Duodenal mucosa (tissue), 2 donors: ENCODE data around the gene KRTAP10-9.
"Not testable (repeated sequence)": the region's sequence is repeated elsewhere in the genome, so short reads cannot be mapped to it uniquely, and the experiment has no call there.

ENCODE experiments used
- H3K27ac ChIP-seq: one replicate; pipeline ENCODE4 v1.7.0; 2013; ENCODE audit warnings: low read depth, low read length
- H3K27me3 ChIP-seq, 2 donors: one replicate each; pipeline ENCODE4 v1.7.0; 2013; ENCODE audit warnings: low read length in 2 of 2, control low read depth in 1 of 2; ENCODE audit not compliant: insufficient read depth in 2 of 2, control insufficient read depth in 1 of 2
- H3K36me3 ChIP-seq, 2 donors: one replicate each; pipeline ENCODE4 v1.7.0; 2013; ENCODE audit warnings: low read length in 2 of 2, control low read depth in 1 of 2; ENCODE audit not compliant: insufficient read depth in 2 of 2, control insufficient read depth in 1 of 2
- H3K4me1 ChIP-seq, 2 donors: one replicate each; pipeline ENCODE4 v1.7.0; 2013; ENCODE audit warnings: low read length in 2 of 2, control low read depth in 1 of 2; ENCODE audit not compliant: insufficient read depth in 2 of 2, control insufficient read depth in 1 of 2
- H3K4me3 ChIP-seq, 2 donors: one replicate each; pipeline ENCODE4 v1.7.0; 2013; ENCODE audit warnings: low read length in 2 of 2, low read depth in 1 of 2
- H3K9ac ChIP-seq, 2 donors: one replicate each; pipeline ENCODE4 v1.7.0; 2013; ENCODE audit warnings: low read length in 2 of 2, low read depth in 1 of 2
- H3K9me3 ChIP-seq, 2 donors: one replicate each; pipeline ENCODE4 v1.7.0; 2013; ENCODE audit warnings: low read length in 2 of 2, control low read depth in 1 of 2; ENCODE audit not compliant: control insufficient read depth in 1 of 2

KRTAP10-9 gene

DNA sequence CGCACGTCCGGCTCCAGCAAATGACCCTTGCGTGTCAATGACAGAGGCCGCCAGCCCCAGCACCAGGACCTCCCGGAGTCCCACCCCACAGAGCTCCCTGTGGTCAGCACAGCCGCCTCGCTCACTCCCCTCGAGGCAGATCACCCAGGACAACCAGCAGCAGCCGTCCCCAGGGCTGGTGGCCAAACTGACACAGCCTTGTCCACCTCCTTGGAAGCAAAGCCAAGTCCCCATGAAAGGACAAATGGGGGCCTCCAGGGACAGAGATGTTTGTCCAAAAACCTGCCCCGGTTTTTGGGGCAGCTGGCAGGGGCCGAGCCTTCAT, 12.4 kb downstream of the KRTAP10-9 start:
- H3K27ac ChIP-seq = no peak overlapping the region
- H3K27me3 ChIP-seq = peaks cover 0 to 2% of the 10 kb centered on the region in 2 donors
- no peak overlapping the region for H3K9ac ChIP-seq

DNA sequence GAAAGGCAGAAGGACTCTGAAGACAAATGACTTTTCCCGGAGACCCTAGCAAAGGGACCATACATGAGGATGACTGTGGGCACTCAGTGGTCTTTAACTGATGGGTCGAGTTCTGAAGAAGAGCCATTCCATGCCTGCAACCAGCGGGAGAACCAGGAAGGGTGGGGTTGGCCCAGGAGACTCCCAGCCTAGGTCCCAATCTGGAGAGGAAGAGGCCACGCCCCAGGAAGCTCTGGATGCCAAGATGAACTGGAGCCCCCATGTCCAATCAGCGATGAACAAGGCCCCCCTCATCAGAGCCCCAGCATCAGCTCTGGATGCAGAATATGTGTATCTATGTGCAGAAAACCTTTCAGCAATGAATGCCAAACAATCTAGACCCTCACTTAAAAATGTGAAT, 13.9 kb downstream of the KRTAP10-9 start:
- Histone ChIP-seq H3K36me3 (no peaks in the 10 kb centered on the region), H3K9me3 (peaks cover 7 to 15% of the 10 kb centered on the region in 2 donors), H3K9ac (no peak overlapping the region)

More for the DNA sequence above, 12.4 kb downstream of the KRTAP10-9 start:
- H3K4me3 ChIP-seq = no peak overlapping the region
- peaks cover 7 to 9% of the 10 kb centered on the region in 2 donors for H3K9me3 ChIP-seq
- no peaks in the 10 kb centered on the region for H3K4me1 ChIP-seq
- no peaks in the 10 kb centered on the region for H3K36me3 ChIP-seq

DNA sequence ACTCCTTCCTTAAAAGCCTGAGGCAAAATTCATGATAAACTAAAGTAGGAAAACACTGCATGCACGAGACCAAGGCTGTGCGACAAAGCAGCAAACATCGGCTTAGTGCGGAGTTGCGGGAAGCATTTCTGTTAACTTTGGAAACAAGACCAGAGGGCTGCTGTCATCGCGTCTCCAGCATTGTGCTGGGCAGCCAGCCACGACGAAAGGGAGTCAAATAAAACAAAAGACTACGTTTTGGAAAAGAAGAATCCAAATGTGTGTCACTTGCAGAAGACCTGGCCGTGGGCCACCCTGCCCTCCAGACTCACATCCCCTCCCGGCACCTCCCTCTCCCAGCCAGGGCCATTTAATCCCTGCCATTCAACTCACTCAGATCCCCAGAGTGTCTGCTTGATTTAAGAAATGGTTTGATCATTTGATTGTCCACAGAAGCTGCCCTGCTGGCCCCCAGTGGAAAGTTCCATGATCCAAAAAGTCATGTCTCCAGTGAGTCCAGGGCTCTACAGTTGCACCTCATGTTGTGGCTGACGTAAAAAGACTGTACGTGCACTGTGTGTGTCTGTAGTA, 16.9 kb downstream of the KRTAP10-9 start:
- H3K4me3 ChIP-seq = no peak overlapping the region
- no peaks in the 10 kb centered on the region for H3K27me3 ChIP-seq
- no peaks in the 10 kb centered on the region for H3K36me3 ChIP-seq
- peaks cover 7 to 15% of the 10 kb centered on the region in 2 donors for H3K9me3 ChIP-seq
- H3K9ac ChIP-seq = no peak overlapping the region
- H3K4me1 ChIP-seq = no peaks in the 10 kb centered on the region
- no peak overlapping the region for H3K27ac ChIP-seq

More for the DNA sequence above, 13.9 kb downstream of the KRTAP10-9 start:
- Histone ChIP-seq H3K4me1 (no peaks in the 10 kb centered on the region), H3K27me3 (no peaks in the 10 kb centered on the region), H3K27ac (no peak overlapping the region), H3K4me3 (no peak overlapping the region)

DNA sequence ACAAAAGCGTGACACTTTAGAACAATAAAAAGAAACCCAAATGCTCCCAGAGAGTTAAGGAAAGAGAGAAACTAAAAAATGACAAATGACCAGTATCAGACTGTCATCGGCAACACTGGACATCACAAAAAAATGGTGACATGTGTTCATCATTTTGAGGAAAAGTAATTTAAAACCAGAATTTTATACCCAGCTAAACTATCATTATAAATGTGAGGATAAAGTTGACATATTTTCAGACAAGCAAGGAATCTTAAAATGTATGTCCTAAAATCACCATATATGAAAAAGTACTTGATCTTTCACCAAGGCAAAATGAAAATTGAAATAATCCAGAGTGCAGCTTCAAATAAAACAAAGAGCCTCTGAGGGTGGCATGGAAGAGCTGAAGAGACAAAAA, 18.0 kb downstream of the KRTAP10-9 start:
- no peaks in the 10 kb centered on the region for H3K27me3 ChIP-seq
- no peaks in the 10 kb centered on the region for H3K4me1 ChIP-seq
- H3K27ac ChIP-seq = no peak overlapping the region
- H3K9me3 ChIP-seq = peaks cover 7 to 15% of the 10 kb centered on the region in 2 donors
- no peak overlapping the region for H3K9ac ChIP-seq
- H3K36me3 ChIP-seq = no peaks in the 10 kb centered on the region
- H3K4me3 ChIP-seq = no peak overlapping the region

DNA sequence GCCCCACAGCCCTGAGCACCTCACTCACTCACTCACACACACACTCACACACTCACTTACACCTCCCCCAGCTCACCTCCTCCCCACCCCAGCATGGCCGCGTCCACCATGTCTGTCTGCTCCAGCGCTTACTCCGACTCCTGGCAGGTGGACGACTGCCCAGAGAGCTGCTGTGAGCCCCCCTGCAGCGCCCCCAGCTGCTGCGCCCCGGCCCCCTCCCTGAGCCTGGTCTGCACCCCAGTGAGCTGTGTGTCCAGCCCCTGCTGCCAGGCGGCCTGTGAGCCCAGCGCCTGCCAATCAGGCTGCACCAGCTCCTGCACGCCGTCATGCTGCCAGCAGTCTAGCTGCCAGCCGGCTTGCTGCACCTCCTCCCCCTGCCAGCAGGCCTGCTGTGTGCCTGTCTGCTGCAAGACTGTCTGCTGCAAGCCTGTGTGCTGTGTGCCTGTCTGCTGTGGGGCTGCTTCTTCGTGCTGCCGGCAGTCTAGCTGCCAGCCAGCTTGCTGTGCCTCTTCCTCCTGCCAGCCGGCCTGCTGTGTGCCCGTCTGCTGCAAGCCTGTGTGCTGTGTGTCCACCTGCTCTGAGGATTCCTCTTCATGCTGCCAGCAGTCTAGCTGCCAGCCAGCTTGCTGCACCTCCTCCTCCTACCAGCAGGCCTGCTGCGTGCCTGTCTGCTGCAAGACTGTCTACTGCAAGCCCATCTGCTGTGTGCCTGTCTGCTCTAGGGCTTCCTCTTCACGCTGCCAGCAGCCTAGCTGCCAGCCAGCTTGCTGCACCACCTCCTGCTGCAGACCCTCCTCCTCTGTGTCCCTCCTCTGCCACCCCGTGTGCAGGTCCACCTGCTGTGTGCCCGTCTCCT, 19.7 kb downstream of the KRTAP10-9 start, which contains the start of gene KRTAP10-11:
Gene KRTAP10-11 (plus strand): TSS at position 49 of the 856 bp plus-strand sequence. CDS start 45 bp downstream, at position 94.
- peaks cover 4 to 11% of the 10 kb centered on the region in 2 donors for H3K9me3 ChIP-seq
- not testable (repeated sequence) for H3K27ac ChIP-seq, H3K27me3 ChIP-seq, H3K4me1 ChIP-seq, H3K36me3 ChIP-seq, H3K4me3 ChIP-seq, H3K9ac ChIP-seq

DNA sequence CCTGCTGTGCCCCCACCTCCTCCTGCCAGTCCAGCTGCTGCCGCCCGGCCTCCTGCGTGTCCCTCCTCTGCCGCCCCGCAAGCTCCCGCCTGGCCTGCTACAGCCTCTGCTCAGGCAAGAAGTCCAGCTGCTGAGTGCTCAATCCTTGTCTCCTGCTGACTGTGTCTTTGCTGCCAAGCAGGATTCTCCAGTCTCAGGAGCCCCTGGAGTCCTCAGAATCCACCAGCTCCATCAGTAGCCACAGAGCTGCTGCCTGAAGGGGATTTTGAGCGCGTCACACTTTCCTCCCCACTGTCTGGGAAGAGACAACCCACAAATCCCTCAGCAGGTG, 20.3 kb downstream of the KRTAP10-9 start:
- H3K9ac ChIP-seq = no peak overlapping the region
- no peak overlapping the region for H3K27ac ChIP-seq
- H3K9me3 ChIP-seq = peaks cover 4 to 11% of the 10 kb centered on the region in 2 donors
- H3K4me3 ChIP-seq = no peak overlapping the region
- H3K36me3 ChIP-seq = no peaks in the 10 kb centered on the region
- no peaks in the 10 kb centered on the region for H3K4me1 ChIP-seq
- H3K27me3 ChIP-seq = no peaks in the 10 kb centered on the region

DNA sequence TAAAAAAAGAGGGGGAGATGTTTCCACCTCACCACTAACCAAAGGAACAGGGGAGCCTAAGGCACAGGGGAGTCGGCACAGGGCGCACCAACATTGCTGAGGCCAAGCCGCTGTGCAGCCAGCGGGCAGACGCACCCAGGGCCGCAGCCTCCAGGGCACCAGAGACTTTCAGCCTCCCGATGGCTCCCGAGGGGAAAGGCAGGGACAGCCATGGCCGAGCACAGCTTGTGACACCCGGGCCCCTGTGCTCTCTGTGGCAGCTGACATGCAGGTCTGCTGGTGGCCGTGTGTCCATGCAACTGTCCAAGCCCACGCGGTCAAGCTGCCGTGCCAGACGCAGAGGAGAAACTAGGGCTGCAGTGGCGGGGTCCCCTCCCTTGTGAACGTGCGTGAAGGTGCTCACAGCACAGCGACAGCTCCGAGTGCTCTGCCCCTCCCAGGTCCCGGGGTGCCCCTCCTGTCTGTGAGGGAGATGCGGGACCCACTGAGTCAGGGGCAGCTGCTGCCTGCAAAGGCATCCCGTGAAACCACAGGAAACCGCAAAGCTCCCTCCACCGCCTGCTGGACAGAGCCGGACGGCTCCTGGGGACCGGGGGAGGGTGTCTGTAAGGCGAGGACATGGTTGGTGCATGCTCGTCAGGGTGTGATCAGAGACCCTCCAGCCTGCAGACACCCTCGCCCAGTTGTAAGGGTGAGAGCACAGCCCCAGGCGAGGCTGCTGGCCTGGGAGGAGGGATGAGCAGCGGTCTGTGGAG, 21.8 kb downstream of the KRTAP10-9 start:
- Histone ChIP-seq H3K9me3 (peaks cover 4 to 11% of the 10 kb centered on the region in 2 donors), H3K9ac (no peak overlapping the region), H3K27ac (no peak overlapping the region), H3K27me3 (no peaks in the 10 kb centered on the region), H3K36me3 (no peaks in the 10 kb centered on the region), H3K4me1 (no peaks in the 10 kb centered on the region), H3K4me3 (no peak overlapping the region)

DNA sequence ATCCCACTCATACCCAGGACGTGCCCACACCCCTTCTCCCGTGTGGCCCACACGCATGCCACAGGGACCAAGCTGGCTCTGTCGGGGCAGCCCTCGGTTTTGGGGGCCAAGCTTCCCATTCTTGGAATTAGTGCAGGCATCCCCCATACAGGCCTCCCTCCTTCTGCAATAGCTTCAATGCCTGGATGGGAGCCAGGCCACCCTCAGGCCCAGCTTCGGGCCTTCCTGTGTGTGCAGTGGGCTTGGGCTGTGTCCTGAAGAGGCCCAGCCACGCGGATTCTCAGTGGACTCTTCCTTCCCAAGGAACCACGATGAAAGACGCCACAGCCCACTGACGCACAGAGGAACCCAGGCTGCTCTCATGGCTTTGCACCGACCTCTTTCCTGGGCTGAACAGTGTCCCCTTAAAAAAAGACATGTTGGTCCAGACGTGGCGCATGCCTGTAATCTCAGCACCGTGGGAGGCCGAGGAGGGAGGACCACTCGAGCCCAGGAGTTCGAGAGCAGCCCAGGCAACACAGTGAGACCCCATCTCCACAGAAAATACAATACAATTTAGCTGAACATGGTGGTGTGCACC, 22.7 kb downstream of the KRTAP10-9 start:
- H3K9ac ChIP-seq = no peak overlapping the region
- no peaks in the 10 kb centered on the region for H3K36me3 ChIP-seq
- peaks cover 0 to 3% of the 10 kb centered on the region in 2 donors for H3K9me3 ChIP-seq
- no peaks in the 10 kb centered on the region for H3K27me3 ChIP-seq
- H3K4me1 ChIP-seq = no peaks in the 10 kb centered on the region
- H3K27ac ChIP-seq = no peak overlapping the region
- H3K4me3 ChIP-seq = no peak overlapping the region

DNA sequence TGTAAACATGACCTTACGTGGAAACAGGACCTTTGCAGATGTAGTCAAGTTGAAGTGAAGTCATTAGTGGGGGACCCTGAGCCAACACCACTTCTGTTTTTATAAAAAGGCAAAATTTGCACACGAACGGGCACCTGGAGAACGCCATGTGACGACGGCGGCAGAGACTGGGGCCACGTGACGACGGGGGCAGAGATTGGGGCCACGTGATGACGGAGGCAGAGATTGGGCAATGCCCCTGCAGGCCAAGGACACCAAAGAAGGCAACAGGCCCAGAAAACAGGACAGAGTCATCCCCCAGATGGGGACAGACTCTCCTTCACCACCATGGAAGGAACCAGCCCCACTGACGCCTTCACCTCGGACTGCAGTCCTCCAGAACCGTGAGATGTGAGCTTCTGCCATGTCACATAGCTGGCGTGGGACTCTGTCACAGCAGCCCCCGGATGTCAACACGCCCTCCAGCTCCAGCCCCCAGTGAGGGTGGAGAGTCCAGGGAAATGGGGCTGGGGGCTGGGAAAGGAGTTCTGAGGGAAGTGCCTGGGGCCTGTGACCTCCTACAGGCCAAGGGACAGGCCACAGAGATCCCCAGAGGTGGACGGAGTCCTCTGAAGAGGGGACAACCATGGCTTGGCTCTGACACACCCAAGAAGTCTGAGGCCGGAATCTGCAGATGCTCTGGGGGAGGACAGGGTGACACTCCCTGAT, 23.5 kb downstream of the KRTAP10-9 start:
- no peaks in the 10 kb centered on the region for H3K27me3 ChIP-seq
- no peak overlapping the region for H3K27ac ChIP-seq
- no peak overlapping the region for H3K9ac ChIP-seq
- no peaks in the 10 kb centered on the region for H3K36me3 ChIP-seq
- H3K4me1 ChIP-seq = no peaks in the 10 kb centered on the region
- no peak overlapping the region for H3K4me3 ChIP-seq
- no peaks in the 10 kb centered on the region for H3K9me3 ChIP-seq
